GM21447 (cell line): ENCODE measurements around the gene SYTL3.
A peak's percentile ranks its signal among the peaks of the same experiment; 100 is the strongest.
"Not testable (repeated sequence)": the region's sequence is repeated elsewhere in the genome, so short reads cannot be mapped to it uniquely, and the experiment has no call there.

Experiments
- ATAC-seq: cut with Tn5 transposase; IDR thresholded peaks from one replicate; pipeline ENCODE4 v1.9.1; 2021; ENCODE audit not compliant: unreplicated experiment

Gene SYTL3

DNA sequence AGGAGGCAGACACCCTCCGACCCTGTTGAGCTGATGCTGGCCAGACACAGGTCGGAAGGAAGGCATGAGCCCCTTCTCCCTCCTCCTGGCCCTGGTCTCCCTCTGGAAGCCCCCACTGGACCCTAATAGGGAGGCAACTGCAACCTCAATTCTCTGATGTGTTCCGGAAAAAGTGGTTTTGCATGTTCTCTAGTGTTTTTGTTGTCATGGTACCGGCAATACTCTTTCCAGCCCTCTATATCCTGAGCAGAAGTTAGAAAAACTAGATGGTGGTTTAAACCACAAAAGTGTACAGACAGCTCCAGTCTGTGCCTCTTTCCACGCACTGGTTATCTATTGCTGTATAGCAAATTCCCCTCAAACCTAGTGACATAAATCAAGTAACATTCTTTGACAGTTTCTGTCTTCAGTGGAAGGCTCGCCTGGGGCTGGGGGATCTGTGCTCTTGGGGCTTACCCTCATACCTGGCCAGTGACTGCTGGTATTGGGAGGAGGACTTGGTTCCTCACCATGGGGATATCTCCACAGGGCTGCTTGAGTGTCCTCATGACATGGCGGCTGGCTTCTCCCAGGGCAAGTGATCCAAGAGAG, 37.0 kb downstream of the SYTL3 start:
- peak; percentile 86 for ATAC-seq

- ATAC-seq, result no peak
Observed at GRCh38 chr6:158687506-158687905, 37.7 kb downstream of the SYTL3 start.

GRCh38 chr6:158688860-158689259, 39.0 kb downstream of the SYTL3 start:
- no peak for ATAC-seq

DNA sequence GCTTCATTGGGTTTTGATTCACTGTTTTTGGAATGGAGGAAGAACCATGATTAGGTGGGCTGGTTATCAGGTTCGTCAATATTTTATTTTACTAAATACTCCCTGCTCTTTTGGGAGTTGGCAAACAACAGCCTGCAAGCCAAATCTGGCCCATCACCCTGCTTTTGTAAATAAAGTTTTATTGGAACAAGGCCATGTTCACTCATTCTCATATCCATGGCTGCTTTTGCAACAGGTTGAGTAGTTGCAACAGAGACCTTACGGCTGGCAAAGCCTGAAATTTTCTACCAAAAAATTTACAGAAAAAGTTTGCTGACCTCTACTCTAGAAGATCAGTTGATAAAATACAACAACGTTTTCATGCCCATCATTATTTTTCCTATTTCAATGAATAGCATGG, 45.1 kb downstream of the SYTL3 start:
- no peak for ATAC-seq

- ATAC-seq, result no peak
Observed at GRCh38 chr6:158697811-158698210, 48.0 kb downstream of the SYTL3 start.

DNA sequence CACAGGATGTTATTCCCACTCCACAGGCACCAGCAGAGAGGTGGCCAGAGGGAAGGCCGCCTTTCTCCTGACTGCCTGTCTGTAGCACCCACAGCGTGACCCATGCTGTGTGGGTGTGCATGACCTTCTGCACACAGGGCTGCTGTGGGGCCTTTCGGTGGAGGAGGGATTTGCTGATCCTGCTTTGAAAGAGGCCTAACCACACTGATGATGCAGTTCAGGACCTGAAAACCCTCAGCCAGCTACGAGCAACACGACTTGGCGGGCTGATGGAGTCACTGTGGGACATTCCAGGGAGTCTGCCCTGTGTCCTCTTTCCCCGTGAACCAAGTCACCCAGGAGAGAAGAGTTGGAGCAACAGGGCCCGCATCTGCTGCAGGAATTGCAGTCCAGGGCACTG, 49.1 kb downstream of the SYTL3 start:
- ATAC-seq, result no peak

DNA sequence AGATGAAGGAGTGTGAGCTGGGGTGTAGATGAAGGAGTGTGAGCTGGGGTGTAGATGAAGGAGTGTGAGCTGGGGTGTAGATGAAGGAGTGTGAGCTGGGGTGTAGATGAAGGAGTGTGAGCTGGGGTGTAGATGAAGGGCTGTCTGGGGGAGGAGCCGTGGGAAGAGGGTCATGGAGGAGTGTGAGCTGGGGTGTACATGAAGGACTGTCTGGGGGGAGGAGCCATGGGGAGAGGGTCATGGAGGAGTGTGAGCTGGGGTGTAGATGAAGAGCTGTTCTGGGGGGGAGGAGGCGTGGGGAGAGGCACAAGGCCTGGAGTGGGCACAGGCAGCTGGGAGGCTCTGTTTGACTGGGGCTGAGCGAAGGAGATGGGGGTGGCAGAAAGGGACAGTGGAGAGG, 51.4 kb downstream of the SYTL3 start:
- ATAC-seq, result not testable (repeated sequence)

DNA sequence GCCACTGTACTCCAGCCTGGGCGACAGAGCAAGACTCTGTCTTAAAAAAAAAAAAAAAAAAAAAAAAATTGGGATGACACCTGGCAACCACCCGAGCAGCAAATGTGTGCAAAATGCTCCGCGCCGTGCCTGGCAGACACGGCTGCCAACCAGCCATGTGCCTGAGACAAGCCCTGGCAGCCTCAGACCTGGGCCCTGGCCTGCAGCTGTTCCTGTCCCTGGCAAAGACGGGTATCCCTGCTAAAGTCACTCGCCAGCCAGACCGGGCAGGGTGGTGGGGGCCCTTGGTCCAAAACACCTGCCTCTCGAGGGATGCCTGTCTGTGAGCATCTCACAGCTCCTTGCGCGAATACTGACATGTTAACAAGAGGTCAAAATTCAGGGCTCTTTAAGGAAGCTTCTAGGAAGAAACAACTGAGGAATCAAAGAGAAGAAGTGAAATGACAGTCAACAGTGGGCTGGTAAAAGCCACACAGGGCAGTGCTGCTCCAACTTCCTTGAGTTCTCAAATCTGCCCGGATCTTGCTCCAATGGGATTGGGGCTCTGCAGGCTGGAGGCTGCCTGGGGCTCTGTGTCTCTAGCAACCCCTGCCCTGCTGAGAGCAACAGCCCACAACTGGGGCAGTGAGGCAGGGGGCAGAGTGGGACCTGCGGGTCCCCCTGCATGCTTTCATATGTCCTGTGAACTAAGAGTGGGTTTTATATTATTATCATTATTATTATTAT, 53.4 kb downstream of the SYTL3 start:
- no peak for ATAC-seq

GRCh38 chr6:158703837-158704822, 54.3 kb downstream of the SYTL3 start:
- peak; percentile 91 for ATAC-seq

GRCh38 chr6:158705386-158706126, 55.7 kb downstream of the SYTL3 start:
- no peak for ATAC-seq

DNA sequence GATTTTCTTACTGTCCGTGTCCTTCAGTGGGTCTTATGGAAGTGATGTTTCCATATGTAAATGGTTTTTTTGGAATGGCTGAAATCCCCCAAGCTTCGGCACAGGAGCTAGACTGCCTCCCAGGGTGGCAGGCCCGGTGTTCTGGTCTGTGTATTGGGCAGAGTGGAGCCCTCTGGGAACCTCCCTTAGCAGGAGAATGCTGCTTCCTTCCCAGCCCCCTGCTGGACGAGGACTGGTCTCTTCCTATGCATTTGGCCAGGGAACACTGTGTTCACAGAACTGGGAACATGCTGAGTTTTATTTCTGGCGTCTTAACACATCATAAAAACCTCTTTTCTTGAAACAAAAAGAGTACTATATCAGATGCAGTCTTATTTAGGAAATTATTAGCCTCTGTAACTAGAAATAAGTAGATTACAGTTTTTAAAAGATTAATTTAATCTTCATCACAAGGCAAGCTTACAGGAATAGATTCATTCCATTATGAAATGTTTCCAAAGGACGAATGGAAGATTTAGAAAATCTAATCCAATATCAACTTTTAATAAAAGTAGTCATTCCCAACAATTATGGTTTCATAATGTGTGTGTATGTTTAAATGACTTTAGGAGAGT, 56.6 kb downstream of the SYTL3 start:
- ATAC-seq, result no peak

DNA sequence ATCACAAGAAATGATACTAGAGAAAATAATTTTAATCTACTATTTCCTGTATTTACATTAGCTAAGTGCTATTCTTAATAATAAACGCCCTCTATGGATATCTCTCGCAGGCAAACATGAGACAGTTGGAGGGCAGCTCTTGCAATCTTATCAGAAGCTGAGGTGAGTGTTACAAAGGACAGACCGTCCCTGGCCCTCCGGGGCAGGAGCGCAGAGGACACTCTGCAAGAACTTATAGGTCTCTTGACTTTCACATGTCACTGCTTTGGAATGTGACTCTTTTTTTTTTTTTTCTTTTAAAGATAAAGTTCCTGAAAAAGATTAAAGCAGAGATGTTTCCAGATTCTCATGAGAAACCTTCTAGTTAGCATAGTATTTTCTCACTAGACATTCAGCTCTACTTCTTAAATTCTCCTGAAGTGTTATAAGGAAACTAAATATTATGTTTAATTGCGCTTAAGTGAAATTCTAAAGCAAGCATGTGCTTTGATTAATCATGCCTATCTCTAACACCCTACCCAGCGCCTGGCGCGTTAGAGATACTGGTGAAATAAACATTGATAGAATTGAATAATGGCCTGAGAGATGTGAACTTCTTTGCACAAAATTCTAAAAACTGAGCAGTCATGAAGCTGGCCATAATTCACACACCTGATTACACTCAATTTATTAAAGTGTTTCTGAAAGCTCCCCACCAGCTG, 57.4 kb downstream of the SYTL3 start:
- no peak for ATAC-seq

DNA sequence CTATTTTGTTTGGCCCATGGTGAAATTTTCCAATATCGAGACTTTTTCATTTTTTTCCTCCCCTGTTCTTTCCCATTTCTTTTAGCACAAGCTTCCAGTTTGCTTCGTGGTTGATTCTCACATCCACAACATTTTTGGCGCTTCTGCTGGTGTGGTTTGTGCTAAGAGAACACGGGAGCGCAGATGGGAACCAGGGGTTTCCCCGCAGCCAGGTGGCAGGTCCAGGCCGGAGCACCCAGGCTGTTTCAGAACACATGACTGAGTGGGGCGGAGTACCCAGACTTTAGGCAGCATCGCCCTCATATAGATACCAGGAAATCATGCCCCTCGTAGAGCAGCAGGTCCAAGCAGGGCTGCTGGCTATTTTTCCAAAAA, 58.0 kb downstream of the SYTL3 start:
- no peak for ATAC-seq

DNA sequence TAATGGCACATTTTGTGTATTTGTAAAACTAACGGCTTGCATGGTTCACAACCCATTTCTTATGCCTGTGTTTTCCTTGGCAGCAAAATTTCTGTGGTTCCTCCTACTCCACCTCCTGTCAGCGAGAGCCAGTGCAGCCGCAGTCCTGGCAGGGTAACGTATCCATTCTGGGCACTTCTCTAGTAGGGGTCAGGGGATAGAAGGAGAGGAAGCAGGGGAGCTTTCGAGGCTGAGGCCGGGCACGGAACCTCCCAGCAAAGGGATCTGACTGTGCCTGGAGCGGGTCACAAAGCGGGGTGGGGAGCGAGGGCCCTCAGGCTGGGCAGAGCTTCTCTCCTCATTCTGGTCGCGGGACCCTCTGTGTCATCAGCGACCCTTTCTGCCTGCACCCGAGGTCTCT, 58.4 kb downstream of the SYTL3 start:
- ATAC-seq, result no peak

- ATAC-seq, result no peak
Observed at GRCh38 chr6:158709809-158710208, 60.0 kb downstream of the SYTL3 start.

- no peak for ATAC-seq
Observed at GRCh38 chr6:158711264-158711663, 61.4 kb downstream of the SYTL3 start.

GRCh38 chr6:158713469-158713868, 63.6 kb downstream of the SYTL3 start:
- no peak for ATAC-seq

- ATAC-seq, result no peak
Observed at GRCh38 chr6:158714706-158715105, 64.9 kb downstream of the SYTL3 start.

DNA sequence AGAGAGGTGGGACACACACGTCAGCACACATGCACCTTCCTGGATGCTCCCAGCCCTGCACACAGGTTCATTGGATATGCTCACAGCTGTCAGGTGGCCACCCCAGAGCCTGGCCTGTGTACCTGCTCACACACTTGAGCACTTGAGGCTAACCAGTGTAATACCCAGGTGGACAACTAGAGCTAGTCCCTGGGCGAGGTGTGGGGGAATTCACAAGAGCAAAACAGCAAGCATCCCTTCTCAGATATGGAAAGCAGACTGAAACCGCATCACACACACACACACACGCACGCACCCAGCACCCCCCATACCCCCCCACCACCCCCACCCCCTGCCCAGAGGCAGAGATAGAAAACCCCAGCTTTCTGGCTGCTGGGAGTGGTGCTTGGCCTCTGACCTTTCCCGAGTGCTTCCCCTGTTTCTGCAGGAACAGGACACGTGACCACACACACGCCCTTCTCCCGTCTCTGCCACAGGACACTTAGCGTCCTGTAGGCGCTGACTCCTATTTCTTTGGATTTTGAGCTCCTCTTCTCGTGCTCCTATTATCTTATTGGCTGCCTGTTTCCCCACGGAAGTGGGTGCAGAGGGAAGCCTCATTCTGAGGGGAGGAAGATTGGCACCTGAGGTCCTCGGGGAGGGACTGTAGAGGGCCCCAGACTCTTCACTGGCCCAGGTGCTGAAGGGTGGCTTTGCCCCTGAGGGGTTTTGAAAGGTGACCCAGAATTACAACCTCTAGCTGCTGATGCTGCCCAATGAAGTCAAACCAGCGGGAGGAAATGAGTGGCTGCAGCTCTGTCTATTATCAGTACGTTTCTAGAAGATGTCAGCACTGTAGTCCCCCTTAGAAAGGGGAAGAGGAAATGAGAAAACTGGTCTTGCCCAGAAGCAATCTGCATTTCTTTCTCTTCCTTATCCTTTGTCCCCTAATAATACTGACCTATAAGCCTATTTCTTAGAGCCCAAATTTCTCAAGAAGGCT, 65.8 kb downstream of the SYTL3 start:
- ATAC-seq, result peak; percentile 52
